Skeletal muscle cell (primary cell): ENCODE results near the gene CCL17.

Experiments
- DNase-seq: peaks from one replicate; pipeline ENCODE4 v3.0.0-alpha.2; 2010; ENCODE audit warnings: low read depth
- H3K4me3 ChIP-seq: 2 replicates; pipeline ENCODE4 v1.5.1; 2011; ENCODE audit warnings: low read depth, mild to moderate bottlenecking, control low read depth, low read length, moderate library complexity

CCL17 gene

DNA sequence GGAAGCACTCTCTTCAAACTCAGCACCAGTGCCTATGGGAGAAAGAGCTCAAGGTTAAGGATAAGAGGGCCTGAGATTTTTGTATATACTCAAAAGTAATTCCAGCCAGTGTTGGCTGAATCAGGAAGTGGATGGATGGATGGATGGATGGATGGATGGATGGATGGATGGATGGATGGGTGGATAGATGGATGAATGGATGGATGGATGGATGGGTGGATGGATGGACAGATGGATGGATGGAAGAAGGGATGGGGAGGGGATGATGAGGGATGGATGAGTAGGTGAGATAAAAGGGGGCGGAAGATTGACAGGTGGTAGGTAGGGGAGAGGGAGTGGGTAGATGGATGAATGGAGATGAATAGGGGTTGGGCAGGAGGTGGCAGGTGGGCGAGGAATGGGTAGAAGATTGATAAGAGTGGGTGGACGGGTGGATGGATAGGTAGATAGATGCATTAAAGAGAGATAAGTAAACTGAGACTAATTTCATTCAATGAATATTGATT is 28.2 kb upstream of the CCL17 start:
- no peak overlapping the region for H3K4me3 ChIP-seq
- no peak for DNase-seq

DNA sequence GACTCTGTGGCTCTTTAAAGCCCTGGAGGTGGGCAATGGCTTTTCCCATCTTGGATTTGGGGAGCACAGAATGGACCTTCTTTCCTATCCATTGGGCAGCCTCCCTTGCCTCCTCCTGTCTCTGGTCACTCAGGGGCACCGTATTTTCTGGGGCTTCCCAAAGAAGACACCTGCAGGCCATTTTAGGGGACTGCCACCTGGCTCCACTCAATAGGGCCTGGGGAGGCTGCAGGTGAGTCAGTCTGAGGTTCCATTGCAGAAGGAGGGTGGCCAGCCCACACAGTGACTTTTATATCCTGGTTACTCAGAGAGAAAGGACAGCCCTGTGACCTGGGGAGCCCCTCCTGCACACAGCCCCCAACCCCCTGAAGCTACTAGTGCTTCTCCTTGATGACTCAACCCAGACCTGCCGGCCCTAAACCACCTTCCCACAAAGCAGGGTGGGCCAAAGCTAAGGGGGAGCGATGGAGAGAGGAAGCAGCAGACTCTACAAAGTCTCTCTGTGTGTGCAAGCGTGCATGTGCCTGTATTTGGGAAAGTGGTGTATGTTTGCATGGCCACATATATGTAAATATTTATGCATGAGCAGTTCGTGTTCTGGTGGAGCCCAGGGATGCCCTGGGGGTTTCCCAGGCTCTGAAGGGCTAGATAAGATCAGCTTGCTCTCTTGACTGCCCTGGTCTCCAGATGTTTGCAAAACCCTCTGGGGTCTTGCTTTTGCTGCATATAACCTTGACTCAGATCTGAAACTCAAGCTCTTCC is 27.3 kb upstream of the CCL17 start:
- no peak for DNase-seq
- no peak overlapping the region for H3K4me3 ChIP-seq

DNA sequence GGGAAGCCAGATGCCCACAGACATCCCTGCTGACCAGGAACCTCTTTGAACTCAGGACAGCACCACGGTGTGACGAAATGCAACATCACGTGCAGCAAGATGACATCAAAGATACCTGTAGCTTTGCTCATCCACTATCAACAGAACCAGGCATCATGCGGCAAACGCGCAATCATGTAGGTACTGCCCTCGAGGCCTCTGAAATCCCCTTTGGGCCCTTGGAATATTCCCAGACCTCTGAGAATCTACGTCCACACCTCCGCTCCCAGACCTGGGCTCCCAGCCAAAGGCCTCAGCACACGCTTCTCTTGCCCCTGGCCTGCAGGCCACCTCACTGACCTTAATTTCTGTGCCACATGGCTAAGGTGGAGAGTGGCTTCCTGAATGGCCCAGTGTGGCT is 25.0 kb upstream of the CCL17 start:
- H3K4me3 ChIP-seq = no peak overlapping the region
- DNase-seq = no peak

DNA sequence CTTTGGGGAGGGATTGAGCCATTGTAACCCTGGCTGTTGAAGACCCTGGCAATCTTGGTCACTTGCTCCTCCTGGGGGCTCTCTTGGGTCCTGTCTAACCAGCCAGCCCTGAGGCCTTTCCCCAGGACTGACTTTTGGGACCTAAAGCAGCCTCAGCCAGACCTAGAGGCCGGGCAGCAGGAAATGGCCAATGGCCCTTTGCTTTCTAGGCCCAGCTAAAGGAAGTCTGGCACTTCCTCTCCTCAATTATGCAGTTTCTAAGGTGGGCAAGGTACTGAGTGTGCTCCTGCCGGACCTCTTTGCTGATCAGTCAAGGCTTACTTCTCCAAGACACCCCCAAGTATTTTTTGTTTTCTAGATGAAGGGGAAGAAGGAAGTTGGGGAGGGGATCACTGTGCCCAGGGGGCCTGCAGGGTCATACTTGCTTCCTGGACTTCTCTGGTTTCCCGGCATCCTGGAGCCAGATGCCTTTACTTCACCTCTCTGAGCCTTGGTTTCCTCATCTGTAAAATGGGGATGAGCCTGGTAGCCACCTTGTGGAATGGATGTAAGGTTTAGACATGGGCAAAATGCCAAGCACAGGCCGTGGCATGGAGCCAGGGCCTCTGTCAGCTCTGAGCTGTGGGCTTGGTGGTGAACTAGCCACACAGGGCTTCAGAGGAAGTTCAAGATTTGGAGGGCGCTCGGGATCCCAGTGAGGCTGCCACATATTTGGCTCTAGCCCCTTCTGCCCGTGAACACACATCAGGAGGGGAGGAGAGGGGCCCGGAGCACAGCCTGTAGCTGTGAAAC is 23.7 kb upstream of the CCL17 start:
- H3K4me3 ChIP-seq = no peak overlapping the region
- DNase-seq = no peak

DNA sequence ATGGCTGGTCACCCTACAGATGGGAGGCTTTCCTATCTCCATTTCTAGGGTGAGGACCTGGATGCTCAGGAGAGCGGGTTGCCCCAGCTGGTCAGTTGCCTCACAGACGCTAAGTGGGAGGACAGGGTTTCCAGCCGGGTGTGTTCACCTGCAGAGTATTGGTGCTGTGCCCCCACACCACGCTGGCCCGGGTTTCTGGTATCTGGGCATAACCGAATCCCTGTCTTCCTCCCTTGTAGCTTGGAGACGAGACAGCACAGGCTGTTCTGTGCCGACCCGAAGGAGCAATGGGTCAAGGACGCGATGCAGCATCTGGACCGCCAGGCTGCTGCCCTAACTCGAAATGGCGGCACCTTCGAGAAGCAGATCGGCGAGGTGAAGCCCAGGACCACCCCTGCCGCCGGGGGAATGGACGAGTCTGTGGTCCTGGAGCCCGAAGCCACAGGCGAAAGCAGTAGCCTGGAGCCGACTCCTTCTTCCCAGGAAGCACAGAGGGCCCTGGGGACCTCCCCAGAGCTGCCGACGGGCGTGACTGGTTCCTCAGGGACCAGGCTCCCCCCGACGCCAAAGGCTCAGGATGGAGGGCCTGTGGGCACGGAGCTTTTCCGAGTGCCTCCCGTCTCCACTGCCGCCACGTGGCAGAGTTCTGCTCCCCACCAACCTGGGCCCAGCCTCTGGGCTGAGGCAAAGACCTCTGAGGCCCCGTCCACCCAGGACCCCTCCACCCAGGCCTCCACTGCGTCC is 22.6 kb upstream of the CCL17 start:
- DNase-seq = no peak
- H3K4me3 ChIP-seq = no peak overlapping the region

DNA sequence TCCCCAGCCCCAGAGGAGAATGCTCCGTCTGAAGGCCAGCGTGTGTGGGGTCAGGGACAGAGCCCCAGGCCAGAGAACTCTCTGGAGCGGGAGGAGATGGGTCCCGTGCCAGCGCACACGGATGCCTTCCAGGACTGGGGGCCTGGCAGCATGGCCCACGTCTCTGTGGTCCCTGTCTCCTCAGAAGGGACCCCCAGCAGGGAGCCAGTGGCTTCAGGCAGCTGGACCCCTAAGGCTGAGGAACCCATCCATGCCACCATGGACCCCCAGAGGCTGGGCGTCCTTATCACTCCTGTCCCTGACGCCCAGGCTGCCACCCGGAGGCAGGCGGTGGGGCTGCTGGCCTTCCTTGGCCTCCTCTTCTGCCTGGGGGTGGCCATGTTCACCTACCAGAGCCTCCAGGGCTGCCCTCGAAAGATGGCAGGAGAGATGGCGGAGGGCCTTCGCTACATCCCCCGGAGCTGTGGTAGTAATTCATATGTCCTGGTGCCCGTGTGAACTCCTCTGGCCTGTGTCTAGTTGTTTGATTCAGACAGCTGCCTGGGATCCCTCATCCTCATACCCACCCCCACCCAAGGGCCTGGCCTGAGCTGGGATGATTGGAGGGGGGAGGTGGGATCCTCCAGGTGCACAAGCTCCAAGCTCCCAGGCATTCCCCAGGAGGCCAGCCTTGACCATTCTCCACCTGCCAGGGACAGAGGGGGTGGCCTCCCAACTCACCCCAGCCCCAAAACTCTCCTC is 21.9 kb upstream of the CCL17 start:
- no peak overlapping the region for H3K4me3 ChIP-seq
- DNase-seq = no peak

DNA sequence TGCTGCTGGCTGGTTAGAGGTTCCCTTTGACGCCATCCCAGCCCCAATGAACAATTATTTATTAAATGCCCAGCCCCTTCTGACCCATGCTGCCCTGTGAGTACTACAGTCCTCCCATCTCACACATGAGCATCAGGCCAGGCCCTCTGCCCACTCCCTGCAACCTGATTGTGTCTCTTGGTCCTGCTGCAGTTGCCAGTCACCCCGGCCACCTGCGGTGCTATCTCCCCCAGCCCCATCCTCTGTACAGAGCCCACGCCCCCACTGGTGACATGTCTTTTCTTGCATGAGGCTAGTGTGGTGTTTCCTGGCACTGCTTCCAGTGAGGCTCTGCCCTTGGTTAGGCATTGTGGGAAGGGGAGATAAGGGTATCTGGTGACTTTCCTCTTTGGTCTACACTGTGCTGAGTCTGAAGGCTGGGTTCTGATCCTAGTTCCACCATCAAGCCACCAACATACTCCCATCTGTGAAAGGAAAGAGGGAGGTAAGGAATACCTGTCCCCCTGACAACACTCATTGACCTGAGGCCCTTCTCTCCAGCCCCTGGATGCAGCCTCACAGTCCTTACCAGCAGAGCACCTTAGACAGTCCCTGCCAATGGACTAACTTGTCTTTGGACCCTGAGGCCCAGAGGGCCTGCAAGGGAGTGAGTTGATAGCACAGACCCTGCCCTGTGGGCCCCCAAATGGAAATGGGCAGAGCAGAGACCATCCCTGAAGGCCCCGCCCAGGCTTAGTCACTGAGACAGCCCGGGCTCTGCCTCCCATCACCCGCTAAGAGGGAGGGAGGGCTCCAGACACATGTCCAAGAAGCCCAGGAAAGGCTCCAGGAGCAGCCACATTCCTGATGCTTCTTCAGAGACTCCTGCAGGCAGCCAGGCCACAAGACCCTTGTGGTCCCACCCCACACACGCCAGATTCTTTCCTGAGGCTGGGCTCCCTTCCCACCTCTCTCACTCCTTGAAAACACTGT is 21.0 kb upstream of the CCL17 start:
- H3K4me3 ChIP-seq = no peak overlapping the region
- no peak for DNase-seq

DNA sequence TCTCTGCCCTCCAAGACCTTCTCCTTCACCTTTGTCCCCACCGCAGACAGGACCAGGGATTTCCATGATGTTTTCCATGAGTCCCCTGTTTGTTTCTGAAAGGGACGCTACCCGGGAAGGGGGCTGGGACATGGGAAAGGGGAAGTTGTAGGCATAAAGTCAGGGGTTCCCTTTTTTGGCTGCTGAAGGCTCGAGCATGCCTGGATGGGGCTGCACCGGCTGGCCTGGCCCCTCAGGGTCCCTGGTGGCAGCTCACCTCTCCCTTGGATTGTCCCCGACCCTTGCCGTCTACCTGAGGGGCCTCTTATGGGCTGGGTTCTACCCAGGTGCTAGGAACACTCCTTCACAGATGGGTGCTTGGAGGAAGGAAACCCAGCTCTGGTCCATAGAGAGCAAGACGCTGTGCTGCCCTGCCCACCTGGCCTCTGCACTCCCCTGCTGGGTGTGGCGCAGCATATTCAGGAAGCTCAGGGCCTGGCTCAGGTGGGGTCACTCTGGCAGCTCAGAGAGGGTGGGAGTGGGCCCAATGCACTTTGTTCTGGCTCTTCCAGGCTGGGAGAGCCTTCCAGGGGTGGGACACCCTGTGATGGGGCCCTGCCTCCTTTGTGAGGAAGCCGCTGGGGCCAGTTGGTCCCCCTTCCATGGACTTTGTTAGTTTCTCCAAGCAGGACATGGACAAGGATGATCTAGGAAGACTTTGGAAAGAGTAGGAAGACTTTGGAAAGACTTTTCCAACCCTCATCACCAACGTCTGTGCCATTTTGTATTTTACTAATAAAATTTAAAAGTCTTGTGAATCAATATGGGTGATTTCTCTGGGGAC is 20.1 kb upstream of the CCL17 start:
- DNase-seq = no peak
- no peak overlapping the region for H3K4me3 ChIP-seq

DNA sequence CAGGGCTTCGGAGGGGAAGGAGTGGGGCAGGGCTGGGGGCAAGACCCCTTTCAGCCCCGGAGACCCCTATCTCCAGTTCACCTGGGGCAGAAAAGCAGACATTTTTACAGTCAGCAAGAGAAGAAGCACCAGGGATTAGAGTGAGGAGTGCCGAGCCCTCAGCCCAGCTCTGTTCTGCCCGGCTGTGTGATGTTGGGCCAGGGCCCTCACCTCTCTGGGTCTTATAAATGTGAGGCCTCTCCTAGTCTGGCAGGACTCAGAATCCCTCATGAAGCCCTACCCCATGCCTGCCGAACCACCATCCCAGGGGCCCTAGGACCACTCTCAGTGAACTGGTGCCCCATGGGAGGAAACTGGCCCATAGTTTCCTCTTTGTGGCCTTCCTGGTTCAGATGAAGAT is 19.5 kb upstream of the CCL17 start:
- H3K4me3 ChIP-seq = no peak overlapping the region
- DNase-seq = no peak

DNA sequence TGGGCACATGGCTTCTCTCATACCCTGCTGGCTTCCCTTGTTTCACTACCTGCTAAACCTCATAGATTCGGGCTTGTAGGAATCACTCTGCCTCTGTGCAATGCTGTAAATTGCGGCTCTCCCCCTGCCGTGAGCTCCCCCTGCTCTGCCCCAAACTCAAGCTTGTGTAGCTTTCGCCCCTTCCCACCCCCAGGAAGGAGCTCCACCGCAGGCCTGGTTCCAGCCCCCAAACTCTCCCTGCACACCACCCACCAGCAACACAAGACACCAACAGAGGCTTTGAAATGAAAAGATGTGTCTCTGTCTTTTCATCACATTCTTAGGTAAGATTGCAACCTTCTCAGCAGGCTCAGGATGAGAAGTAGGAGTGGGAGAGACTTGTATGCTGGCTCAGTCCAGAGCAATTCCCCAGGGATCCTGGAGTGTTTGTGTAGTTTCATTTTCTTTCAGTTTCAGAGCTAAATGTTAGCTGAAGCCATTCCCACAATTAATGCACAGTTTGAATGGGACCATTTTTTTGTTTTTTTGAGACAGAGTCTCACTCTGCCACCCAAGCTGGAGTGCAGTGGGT is 18.1 kb upstream of the CCL17 start:
- H3K4me3 ChIP-seq = no peak overlapping the region
- DNase-seq = peak; percentile 66

DNA sequence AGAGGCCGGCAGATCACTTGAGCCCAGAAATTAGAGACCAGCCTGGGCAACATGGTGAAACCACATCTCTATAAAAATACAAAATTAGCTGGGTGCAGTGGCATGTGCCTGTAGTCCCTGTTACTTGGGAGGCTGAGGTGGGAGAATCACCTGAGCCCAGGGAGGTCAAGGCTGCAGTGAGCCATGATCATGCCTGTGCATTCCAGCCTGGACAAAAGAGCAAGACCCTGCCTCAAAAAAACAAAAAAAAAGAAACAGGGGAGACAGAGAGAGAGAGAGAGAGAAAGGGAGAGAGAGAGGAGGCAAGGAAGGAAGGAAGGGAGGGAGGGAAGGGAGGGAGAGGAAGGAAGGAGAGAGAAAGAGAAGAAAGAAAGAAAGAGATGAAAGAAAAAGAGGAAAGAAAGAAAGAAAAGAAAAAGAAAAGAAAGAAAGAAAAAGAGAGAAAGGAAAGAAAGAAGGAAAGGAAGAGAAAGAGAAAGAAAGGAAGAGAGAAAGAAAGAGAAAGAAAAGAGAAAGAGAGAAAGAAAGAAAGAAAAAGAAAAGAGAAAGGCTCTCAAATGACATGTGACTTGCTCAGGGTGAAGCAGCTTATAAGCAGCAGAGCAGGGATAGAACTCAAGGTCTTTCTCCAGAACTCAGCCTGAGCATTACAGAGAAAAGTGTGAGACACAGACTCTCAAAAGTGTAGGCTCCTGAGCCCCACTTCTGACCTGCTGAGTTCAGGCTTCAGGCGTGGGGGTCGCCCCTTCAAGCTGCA is 16.8 kb upstream of the CCL17 start:
- no peak overlapping the region for H3K4me3 ChIP-seq
- DNase-seq = no peak

DNA sequence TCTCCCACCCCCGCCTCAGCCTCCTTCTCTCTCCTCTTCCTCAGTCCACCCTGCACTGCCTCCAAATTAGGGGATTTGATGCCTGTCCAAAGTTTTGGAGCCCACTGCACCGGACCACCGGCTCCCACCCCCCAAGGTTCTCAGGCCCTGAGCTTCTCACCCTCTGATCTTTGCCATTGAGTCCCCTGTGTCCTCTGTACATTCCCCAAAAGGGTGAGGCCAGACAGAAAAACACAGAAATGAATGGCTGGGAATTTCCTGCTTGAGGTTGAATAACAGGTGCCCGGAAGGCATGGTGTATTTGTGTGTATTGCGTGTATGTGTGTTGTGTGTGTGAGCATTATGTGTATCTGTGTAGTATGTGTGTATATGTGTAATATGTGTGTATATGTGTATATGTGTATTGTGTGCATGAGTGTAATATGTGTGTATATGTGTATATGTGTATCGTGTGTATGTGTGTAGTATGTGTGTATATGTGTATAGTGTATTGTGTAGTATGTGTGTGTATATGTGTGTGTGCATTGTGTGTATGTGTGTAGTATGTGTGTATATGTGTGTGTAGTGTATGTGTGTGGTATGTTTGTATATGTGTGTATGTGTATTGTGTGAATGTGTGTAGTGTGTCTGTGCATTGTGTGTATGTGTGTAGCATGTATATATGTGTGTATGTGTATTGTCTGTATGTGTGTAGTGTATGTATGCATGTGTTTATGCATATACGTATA is 16.0 kb upstream of the CCL17 start:
- DNase-seq = no peak
- H3K4me3 ChIP-seq = no peak overlapping the region

DNA sequence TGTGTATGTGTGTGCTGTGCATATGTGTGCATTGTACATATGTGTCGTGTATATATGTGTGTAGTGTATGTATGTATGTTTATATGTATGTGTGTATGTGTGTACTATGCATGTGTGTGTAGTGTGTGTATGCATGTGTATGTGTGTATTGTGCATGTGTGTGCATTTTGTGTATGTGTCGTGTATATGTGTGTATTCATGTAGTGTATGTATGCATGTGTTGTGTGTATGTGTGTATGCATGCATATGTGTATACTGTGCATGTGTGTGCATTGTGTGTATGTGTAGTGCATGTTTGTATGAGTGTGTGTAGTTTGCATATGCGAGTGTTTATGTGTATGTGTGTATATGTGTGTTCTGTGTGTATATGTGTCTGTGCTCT is 15.5 kb upstream of the CCL17 start:
- no peak overlapping the region for H3K4me3 ChIP-seq
- DNase-seq = no peak

DNA sequence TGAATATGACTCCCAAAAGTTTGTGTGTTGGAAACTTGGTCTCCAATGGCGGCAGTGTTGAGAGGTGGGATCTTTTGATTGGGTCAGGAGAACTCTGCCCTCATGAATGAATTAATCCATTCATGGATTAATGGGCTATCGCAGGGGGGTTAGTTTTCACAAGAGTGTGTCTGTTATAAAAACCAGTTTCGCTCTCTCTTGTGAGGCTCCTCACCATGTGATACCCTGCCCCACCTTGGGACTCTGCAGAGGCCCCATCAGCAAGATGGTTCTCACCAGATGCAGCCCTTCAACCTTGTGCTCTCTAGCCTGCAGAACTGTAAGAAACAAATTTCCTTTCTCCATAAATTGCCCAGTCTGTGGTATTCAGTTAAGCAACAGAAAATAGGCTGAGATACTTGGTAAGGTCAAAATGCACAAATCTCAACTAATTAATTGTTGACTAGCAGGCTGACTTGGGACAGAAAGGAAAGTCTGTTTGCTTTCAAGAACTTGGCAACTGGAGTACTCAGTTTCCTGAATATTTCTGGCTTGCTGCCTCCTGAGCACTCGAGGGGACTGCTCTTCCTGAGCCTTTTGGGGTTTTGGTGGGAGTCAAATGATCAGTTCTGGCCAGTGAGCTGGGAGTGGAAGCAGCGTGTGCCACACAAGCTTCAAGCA is 13.8 kb upstream of the CCL17 start:
- DNase-seq = no peak
- H3K4me3 ChIP-seq = no peak overlapping the region

DNA sequence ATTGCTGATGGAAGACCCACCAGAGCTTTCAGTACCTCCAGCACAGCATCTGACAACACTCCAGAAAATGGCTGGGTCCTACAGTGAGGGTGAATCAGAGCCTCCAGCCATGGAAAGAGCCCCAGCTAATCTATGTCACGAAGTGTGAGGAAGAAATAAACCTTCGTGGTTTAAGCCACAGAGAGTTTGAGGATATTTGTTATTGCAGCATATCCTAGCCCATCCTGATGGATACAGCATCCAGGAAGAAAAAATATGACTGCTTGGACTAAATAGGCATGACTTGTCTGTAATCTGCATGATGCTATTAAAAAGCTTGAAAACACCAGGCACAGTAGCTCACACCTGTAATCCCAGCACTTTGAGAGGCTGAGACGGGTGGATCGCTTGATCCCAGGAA is 13.3 kb upstream of the CCL17 start:
- no peak for DNase-seq
- no peak overlapping the region for H3K4me3 ChIP-seq

DNA sequence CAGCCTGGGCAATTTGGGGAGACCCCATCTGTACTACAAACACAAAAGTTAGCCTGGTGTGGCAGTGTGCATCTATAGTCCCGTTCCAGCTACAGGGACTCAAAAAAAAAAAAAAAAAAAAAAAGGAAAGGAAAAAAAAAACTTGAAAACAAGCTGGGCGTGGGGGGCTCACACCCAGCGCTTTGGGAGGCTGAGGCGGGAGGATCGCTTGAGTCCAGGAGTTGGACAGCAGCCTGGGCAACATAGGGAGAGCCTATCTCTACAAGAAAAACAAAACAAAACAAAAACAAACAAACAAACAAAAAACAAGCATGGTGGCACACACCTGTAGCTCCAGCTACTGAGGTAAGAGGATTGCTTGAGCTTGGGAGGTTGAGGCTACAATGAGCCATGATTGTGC is 12.9 kb upstream of the CCL17 start:
- no peak for DNase-seq
- no peak overlapping the region for H3K4me3 ChIP-seq
